ENCODE measurements around the gene MUC22.
"Not testable (repeated sequence)": the region's sequence is repeated elsewhere in the genome, so short reads cannot be mapped to it uniquely, and the experiment has no call there.

Gene MUC22

GRCh38 chr6:31035862-31036497 is 25.7 kb downstream of the MUC22 start:
- H3K27me3 ChIP-seq (ENCODE audit: control insufficient read depth in 1 of 2, insufficient read depth in 2 of 2, low read length in 2 of 2) = no peaks in the 10 kb centered on the region
- no peak overlapping the region for H3K27ac ChIP-seq (ENCODE audit: low read depth, low read length)
- H3K9me3 ChIP-seq (ENCODE audit: control insufficient read depth in 1 of 2, low read length in 2 of 2) = no peaks in the 10 kb centered on the region
- H3K9ac ChIP-seq (ENCODE audit: low read depth in 1 of 2, low read length in 2 of 2) = no peak overlapping the region
- H3K36me3 ChIP-seq (ENCODE audit: control insufficient read depth in 1 of 2, insufficient read depth in 2 of 2, low read length in 2 of 2) = no peaks in the 10 kb centered on the region
- H3K4me1 ChIP-seq (ENCODE audit: control insufficient read depth in 1 of 2, insufficient read depth in 2 of 2, low read length in 2 of 2) = no peaks in the 10 kb centered on the region
- H3K4me3 ChIP-seq (ENCODE audit: low read depth in 1 of 2, low read length in 2 of 2) = no peak overlapping the region

GRCh38 chr6:31037169-31037568 is 26.9 kb downstream of the MUC22 start:
- no peak overlapping the region for H3K4me3 ChIP-seq (ENCODE audit: low read depth in 1 of 2, low read length in 2 of 2)
- no peaks in the 10 kb centered on the region for H3K4me1 ChIP-seq (ENCODE audit: control insufficient read depth in 1 of 2, insufficient read depth in 2 of 2, low read length in 2 of 2)
- H3K9me3 ChIP-seq (ENCODE audit: control insufficient read depth in 1 of 2, low read length in 2 of 2) = no peaks in the 10 kb centered on the region
- no peak overlapping the region for H3K9ac ChIP-seq (ENCODE audit: low read depth in 1 of 2, low read length in 2 of 2)
- H3K27me3 ChIP-seq (ENCODE audit: control insufficient read depth in 1 of 2, insufficient read depth in 2 of 2, low read length in 2 of 2) = no peaks in the 10 kb centered on the region
- no peak overlapping the region for H3K27ac ChIP-seq (ENCODE audit: low read depth, low read length)
- no peaks in the 10 kb centered on the region for H3K36me3 ChIP-seq (ENCODE audit: control insufficient read depth in 1 of 2, insufficient read depth in 2 of 2, low read length in 2 of 2)

DNA sequence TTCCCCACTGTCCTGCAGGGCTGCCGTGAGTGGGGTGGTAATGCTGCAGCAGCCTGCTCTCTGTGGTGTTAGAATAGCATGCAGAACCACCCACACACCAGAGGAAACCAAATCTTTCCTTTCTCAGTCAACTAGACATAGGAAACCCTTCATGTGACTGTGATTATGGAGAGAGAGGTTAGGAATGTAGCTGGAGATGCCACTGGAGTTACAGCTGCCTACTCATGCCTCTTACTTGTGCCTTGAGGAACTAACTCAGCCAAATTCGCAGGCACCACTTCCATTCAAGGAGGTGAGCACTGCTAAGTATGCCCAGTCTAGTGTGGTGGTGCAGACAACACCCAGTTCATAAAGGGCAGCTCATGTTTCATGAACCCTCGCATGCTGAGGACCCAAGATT is 27.4 kb downstream of the MUC22 start:
- H3K9ac ChIP-seq (ENCODE audit: low read depth in 1 of 2, low read length in 2 of 2) = no peak overlapping the region
- no peaks in the 10 kb centered on the region for H3K9me3 ChIP-seq (ENCODE audit: control insufficient read depth in 1 of 2, low read length in 2 of 2)
- H3K4me1 ChIP-seq (ENCODE audit: control insufficient read depth in 1 of 2, insufficient read depth in 2 of 2, low read length in 2 of 2) = no peaks in the 10 kb centered on the region
- H3K36me3 ChIP-seq (ENCODE audit: control insufficient read depth in 1 of 2, insufficient read depth in 2 of 2, low read length in 2 of 2) = no peaks in the 10 kb centered on the region
- H3K27me3 ChIP-seq (ENCODE audit: control insufficient read depth in 1 of 2, insufficient read depth in 2 of 2, low read length in 2 of 2) = no peaks in the 10 kb centered on the region
- H3K27ac ChIP-seq (ENCODE audit: low read depth, low read length) = no peak overlapping the region
- H3K4me3 ChIP-seq (ENCODE audit: low read depth in 1 of 2, low read length in 2 of 2) = no peak overlapping the region

GRCh38 chr6:31038559-31038958 is 28.3 kb downstream of the MUC22 start:
- Histone ChIP-seq H3K9me3 (ENCODE audit: control insufficient read depth in 1 of 2, low read length in 2 of 2) (no peaks in the 10 kb centered on the region), H3K4me1 (ENCODE audit: control insufficient read depth in 1 of 2, insufficient read depth in 2 of 2, low read length in 2 of 2) (peaks cover 0 to 7% of the 10 kb centered on the region in 2 donors), H3K9ac (ENCODE audit: low read depth in 1 of 2, low read length in 2 of 2) (no peak overlapping the region), H3K27me3 (ENCODE audit: control insufficient read depth in 1 of 2, insufficient read depth in 2 of 2, low read length in 2 of 2) (no peaks in the 10 kb centered on the region), H3K4me3 (ENCODE audit: low read depth in 1 of 2, low read length in 2 of 2) (no peak overlapping the region), H3K36me3 (ENCODE audit: control insufficient read depth in 1 of 2, insufficient read depth in 2 of 2, low read length in 2 of 2) (no peaks in the 10 kb centered on the region), H3K27ac (ENCODE audit: low read depth, low read length) (no peak overlapping the region)

DNA sequence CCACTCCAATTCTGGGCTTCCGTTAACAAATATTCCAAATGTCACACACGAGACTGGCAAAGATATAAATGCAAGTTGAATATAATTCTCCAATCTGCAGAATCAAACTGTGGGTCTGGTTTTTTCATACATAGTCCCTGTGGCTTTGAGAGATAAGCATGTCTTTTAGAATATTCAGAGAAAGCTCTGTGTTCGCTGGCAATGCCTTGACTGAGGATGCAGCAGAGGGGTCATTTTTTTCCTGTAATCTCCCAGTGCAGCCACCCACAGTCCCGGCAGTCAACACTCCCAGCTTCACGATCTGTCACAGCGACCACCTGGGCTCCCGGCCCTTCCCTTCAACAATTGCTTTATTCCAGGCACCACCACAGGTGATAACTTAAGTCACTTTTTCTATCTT is 30.5 kb downstream of the MUC22 start:
- Histone ChIP-seq H3K36me3 (ENCODE audit: control insufficient read depth in 1 of 2, insufficient read depth in 2 of 2, low read length in 2 of 2) (no peaks in the 10 kb centered on the region), H3K9ac (ENCODE audit: low read depth in 1 of 2, low read length in 2 of 2) (no peak overlapping the region), H3K9me3 (ENCODE audit: control insufficient read depth in 1 of 2, low read length in 2 of 2) (no peaks in the 10 kb centered on the region), H3K4me1 (ENCODE audit: control insufficient read depth in 1 of 2, insufficient read depth in 2 of 2, low read length in 2 of 2) (peaks cover 0 to 7% of the 10 kb centered on the region in 2 donors), H3K27ac (ENCODE audit: low read depth, low read length) (no peak overlapping the region), H3K27me3 (ENCODE audit: control insufficient read depth in 1 of 2, insufficient read depth in 2 of 2, low read length in 2 of 2) (peaks cover 0 to 1% of the 10 kb centered on the region in 2 donors), H3K4me3 (ENCODE audit: low read depth in 1 of 2, low read length in 2 of 2) (no peak overlapping the region)

DNA sequence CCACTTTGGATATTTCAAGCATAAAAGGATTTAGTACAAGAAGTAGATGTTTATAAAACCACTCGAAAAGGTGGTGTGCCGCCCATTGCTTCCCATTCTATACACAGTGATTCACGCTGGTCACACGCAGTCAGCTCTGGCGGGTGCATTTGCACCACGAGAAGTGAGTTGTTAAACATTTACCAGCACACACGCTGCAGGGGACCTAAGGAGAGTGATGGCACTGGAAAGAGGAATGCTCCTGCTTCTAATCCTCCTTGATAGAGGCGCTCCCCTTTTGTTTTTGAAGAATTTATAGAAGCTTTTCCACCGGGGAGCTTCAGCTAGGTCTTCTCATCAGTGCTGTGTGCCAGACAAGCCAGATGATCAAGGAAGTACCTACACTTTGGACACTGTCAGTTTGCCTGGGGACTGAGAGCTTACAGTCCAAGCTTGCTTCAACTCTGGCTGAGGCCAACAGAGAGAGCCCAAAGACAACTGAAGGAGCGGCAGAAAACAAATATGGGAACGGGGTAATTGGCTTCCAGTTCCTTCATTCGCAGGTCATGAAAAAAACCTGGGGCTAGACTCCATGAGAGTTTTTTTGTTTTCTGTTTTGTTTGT is 31.2 kb downstream of the MUC22 start:
- Histone ChIP-seq H3K27me3 (ENCODE audit: control insufficient read depth in 1 of 2, insufficient read depth in 2 of 2, low read length in 2 of 2) (peaks cover 0 to 2% of the 10 kb centered on the region in 2 donors), H3K4me3 (ENCODE audit: low read depth in 1 of 2, low read length in 2 of 2) (no peak overlapping the region), H3K9me3 (ENCODE audit: control insufficient read depth in 1 of 2, low read length in 2 of 2) (no peaks in the 10 kb centered on the region), H3K9ac (ENCODE audit: low read depth in 1 of 2, low read length in 2 of 2) (no peak overlapping the region), H3K36me3 (ENCODE audit: control insufficient read depth in 1 of 2, insufficient read depth in 2 of 2, low read length in 2 of 2) (no peaks in the 10 kb centered on the region), H3K27ac (ENCODE audit: low read depth, low read length) (no peak overlapping the region), H3K4me1 (ENCODE audit: control insufficient read depth in 1 of 2, insufficient read depth in 2 of 2, low read length in 2 of 2) (peaks cover 0 to 7% of the 10 kb centered on the region in 2 donors)

- Histone ChIP-seq H3K4me1 (ENCODE audit: control insufficient read depth in 1 of 2, insufficient read depth in 2 of 2, low read length in 2 of 2) (peaks cover 0 to 7% of the 10 kb centered on the region in 2 donors), H3K9ac (ENCODE audit: low read depth in 1 of 2, low read length in 2 of 2) (peak overlapping the region in 1 of 2 donors; percentile 12), H3K36me3 (ENCODE audit: control insufficient read depth in 1 of 2, insufficient read depth in 2 of 2, low read length in 2 of 2) (no peaks in the 10 kb centered on the region), H3K27me3 (ENCODE audit: control insufficient read depth in 1 of 2, insufficient read depth in 2 of 2, low read length in 2 of 2) (peaks cover 0 to 2% of the 10 kb centered on the region in 2 donors), H3K4me3 (ENCODE audit: low read depth in 1 of 2, low read length in 2 of 2) (no peak overlapping the region), H3K9me3 (ENCODE audit: control insufficient read depth in 1 of 2, low read length in 2 of 2) (no peaks in the 10 kb centered on the region), H3K27ac (ENCODE audit: low read depth, low read length) (no peak overlapping the region)
These were observed 32.5 kb downstream of the MUC22 start for GRCh38 chr6:31042806-31043205.

DNA sequence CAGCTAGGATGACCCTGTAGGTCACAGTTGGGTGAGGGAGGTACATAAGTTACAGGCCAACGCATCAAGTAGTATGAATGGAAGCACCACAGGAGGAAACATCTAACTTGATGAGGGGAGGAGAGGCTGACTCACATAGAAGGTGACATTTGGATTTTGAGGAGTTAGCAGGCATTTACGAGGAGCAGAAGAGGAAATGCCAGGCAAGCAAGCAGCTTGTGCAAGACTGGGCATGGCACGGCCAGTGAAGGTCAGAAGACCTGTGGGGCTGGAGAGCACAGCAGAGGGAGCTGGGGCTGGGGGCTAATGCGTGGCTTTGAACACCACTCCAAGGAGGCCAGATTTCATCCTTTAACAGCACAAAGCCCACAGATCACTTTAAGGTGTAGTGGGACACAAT is 37.8 kb downstream of the MUC22 start:
- H3K27ac ChIP-seq (ENCODE audit: low read depth, low read length) = no peak overlapping the region
- H3K4me3 ChIP-seq (ENCODE audit: low read depth in 1 of 2, low read length in 2 of 2) = no peak overlapping the region
- peaks cover 0 to 3% of the 10 kb centered on the region in 2 donors for H3K4me1 ChIP-seq (ENCODE audit: control insufficient read depth in 1 of 2, insufficient read depth in 2 of 2, low read length in 2 of 2)
- peaks cover 8% of the 10 kb centered on the region in 2 donors for H3K27me3 ChIP-seq (ENCODE audit: control insufficient read depth in 1 of 2, insufficient read depth in 2 of 2, low read length in 2 of 2)
- H3K36me3 ChIP-seq (ENCODE audit: control insufficient read depth in 1 of 2, insufficient read depth in 2 of 2, low read length in 2 of 2) = no peaks in the 10 kb centered on the region
- no peak overlapping the region for H3K9ac ChIP-seq (ENCODE audit: low read depth in 1 of 2, low read length in 2 of 2)
- H3K9me3 ChIP-seq (ENCODE audit: control insufficient read depth in 1 of 2, low read length in 2 of 2) = no peaks in the 10 kb centered on the region

- H3K9ac ChIP-seq (ENCODE audit: low read depth in 1 of 2, low read length in 2 of 2) = no peak overlapping the region
- H3K27ac ChIP-seq (ENCODE audit: low read depth, low read length) = no peak overlapping the region
- peaks cover 8 to 11% of the 10 kb centered on the region in 2 donors for H3K27me3 ChIP-seq (ENCODE audit: control insufficient read depth in 1 of 2, insufficient read depth in 2 of 2, low read length in 2 of 2)
- H3K36me3 ChIP-seq (ENCODE audit: control insufficient read depth in 1 of 2, insufficient read depth in 2 of 2, low read length in 2 of 2) = no peaks in the 10 kb centered on the region
- H3K4me1 ChIP-seq (ENCODE audit: control insufficient read depth in 1 of 2, insufficient read depth in 2 of 2, low read length in 2 of 2) = no peaks in the 10 kb centered on the region
- no peak overlapping the region for H3K4me3 ChIP-seq (ENCODE audit: low read depth in 1 of 2, low read length in 2 of 2)
- H3K9me3 ChIP-seq (ENCODE audit: control insufficient read depth in 1 of 2, low read length in 2 of 2) = no peaks in the 10 kb centered on the region
These were observed 39.2 kb downstream of the MUC22 start for GRCh38 chr6:31049518-31049917.

GRCh38 chr6:31053187-31053586 is 42.9 kb downstream of the MUC22 start:
- H3K4me3 ChIP-seq (ENCODE audit: low read depth in 1 of 2, low read length in 2 of 2); H3K9ac ChIP-seq (ENCODE audit: low read depth in 1 of 2, low read length in 2 of 2); H3K27ac ChIP-seq (ENCODE audit: low read depth, low read length); H3K36me3 ChIP-seq (ENCODE audit: control insufficient read depth in 1 of 2, insufficient read depth in 2 of 2, low read length in 2 of 2); H3K27me3 ChIP-seq (ENCODE audit: control insufficient read depth in 1 of 2, insufficient read depth in 2 of 2, low read length in 2 of 2); H3K4me1 ChIP-seq (ENCODE audit: control insufficient read depth in 1 of 2, insufficient read depth in 2 of 2, low read length in 2 of 2); H3K9me3 ChIP-seq (ENCODE audit: control insufficient read depth in 1 of 2, low read length in 2 of 2): not testable (repeated sequence)

Measured in duodenal mucosa (tissue), 2 donors.